H54 (cell line): Measurements from ENCODE around the gene IMPDH1.

Experiments used
- DNase-seq: peaks from one replicate; pipeline ENCODE4 v3.0.0; 2011; ENCODE audit warnings: low spot score, mixed read lengths; ENCODE audit not compliant: insufficient read length
- FAIRE-seq: peaks from 3 replicates; lab custom pipeline; 2011; peaks lifted over from hg19 to GRCh38; lab: Jason Lieb, UNC
- POLR2A ChIP-seq: IDR thresholded peaks from 2 replicates; pipeline ENCODE4 v1.6.1; 2011; ENCODE audit warnings: low read depth, mild to moderate bottlenecking, low read length

The IMPDH1 gene

GRCh38 chr7:128447941-128448564, 38.3 kb upstream of the IMPDH1 start:
- DNase-seq = no peak

GRCh38 chr7:128446306-128446705, 36.5 kb upstream of the IMPDH1 start:
- no peak for FAIRE-seq
- TF ChIP-seq POLR2A = no peak
- no peak for DNase-seq

More at GRCh38 chr7:128447941-128448564, 38.3 kb upstream of the IMPDH1 start:
- no peak for FAIRE-seq
- TF ChIP-seq POLR2A = no peak

- no peak for FAIRE-seq
- TF ChIP-seq POLR2A = no peak
- DNase-seq = no peak
Observed at GRCh38 chr7:128443831-128444600, 34.2 kb upstream of the IMPDH1 start.

- no peak for DNase-seq
- no peak for TF ChIP-seq POLR2A
- FAIRE-seq = no peak
Observed at GRCh38 chr7:128442356-128442755, 32.6 kb upstream of the IMPDH1 start.

- FAIRE-seq = no peak
- DNase-seq = no peak
- no peak for TF ChIP-seq POLR2A
Observed at GRCh38 chr7:128437426-128438332, 27.9 kb upstream of the IMPDH1 start.

- FAIRE-seq (no peak), DNase-seq (no peak)
- no peak for TF ChIP-seq POLR2A
Observed at GRCh38 chr7:128435327-128435686, 25.5 kb upstream of the IMPDH1 start.

GRCh38 chr7:128434413-128435326, 24.9 kb upstream of the IMPDH1 start:
- DNase-seq = no peak
- TF ChIP-seq POLR2A = no peak
- no peak for FAIRE-seq

- no peak for DNase-seq
- no peak for FAIRE-seq
- no peak for TF ChIP-seq POLR2A
Observed at GRCh38 chr7:128431754-128432153, 22.0 kb upstream of the IMPDH1 start.

GRCh38 chr7:128431221-128431620, 21.4 kb upstream of the IMPDH1 start:
- DNase-seq (no peak), FAIRE-seq (no peak)
- TF ChIP-seq POLR2A = no peak

GRCh38 chr7:128430207-128430606, 20.4 kb upstream of the IMPDH1 start:
- DNase-seq (no peak), FAIRE-seq (no peak)
- no peak for TF ChIP-seq POLR2A

- DNase-seq (no peak), FAIRE-seq (no peak)
- TF ChIP-seq POLR2A = no peak
Observed at GRCh38 chr7:128427289-128427891, 17.6 kb upstream of the IMPDH1 start.

- peak; percentile 71 for DNase-seq
- no peak for FAIRE-seq
- no peak for TF ChIP-seq POLR2A
Observed at GRCh38 chr7:128425850-128426249, 16.1 kb upstream of the IMPDH1 start.
